Stimulated activated CD8-positive, alpha-beta memory T cell treated with anti-CD3 and anti-CD28 coated beads, Interleukin-7, amount 100 ng/mL, for 4 hours (primary cell): Measurements from ENCODE around the gene PLEKHA5.
"Not testable (repeated sequence)": the region's sequence is repeated elsewhere in the genome, so short reads cannot be mapped to it uniquely, and the experiment has no call there.

Experiments used
- DNase-seq, 2 donors: peaks; one replicate each; pipeline ENCODE4 v3.0.0-alpha.2; 2020; ENCODE audit warnings: low read depth in 2 of 2

The PLEKHA5 gene

DNA sequence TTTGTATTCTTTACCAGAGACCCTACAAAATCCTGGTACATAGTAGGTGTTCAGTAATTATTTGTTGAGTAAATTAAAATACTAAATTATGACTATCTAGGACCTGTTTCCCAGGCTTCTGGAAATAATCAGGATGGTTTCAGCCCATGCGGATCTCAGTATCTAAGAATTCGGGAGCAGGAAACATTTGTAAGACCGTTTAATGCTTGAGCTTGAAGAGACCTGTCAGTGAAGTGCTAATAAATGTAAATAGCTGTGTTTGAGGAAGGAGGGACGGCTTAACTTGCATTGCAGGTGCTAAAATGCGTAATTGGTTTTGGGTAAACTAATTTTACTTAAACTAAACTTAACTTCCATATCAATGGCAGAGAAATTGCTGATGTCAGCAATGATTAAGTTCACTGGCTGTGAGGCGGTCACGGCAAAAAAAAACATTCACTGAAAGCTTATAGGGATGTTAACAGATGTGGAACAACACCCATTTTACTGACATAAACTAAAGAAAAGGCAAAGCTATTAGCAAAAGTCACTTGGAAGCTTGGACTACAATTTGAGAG is 281.2 kb downstream of the PLEKHA5 start:
- no peak for DNase-seq

- no peak for DNase-seq
Observed at GRCh38 chr12:19411234-19412204, 282.0 kb downstream of the PLEKHA5 start.

- no peak for DNase-seq
Observed at GRCh38 chr12:19412844-19413243, 283.3 kb downstream of the PLEKHA5 start.

- DNase-seq = not testable (repeated sequence)
Observed at GRCh38 chr12:19413582-19413981, 284.0 kb downstream of the PLEKHA5 start.

DNA sequence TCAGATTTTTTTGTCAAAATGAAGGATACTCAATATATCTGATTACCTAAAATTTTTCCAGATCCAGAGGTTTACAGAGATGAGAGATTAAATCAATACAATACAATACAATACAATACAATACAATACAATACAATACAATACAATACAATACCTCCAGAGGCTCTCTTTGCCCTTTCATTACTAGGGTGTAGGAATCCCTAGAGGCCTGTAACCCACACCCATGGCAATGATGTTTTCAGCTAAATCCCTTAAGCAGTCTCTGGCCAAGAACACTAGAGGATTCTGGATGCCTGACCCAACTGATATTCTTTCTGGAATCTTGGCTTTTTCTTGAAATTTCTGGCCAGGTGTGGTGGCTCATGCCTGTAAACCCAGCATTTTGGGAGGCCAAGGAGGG is 286.0 kb downstream of the PLEKHA5 start:
- no peak for DNase-seq

- no peak for DNase-seq
Observed at GRCh38 chr12:19419086-19419485, 289.6 kb downstream of the PLEKHA5 start.

DNA sequence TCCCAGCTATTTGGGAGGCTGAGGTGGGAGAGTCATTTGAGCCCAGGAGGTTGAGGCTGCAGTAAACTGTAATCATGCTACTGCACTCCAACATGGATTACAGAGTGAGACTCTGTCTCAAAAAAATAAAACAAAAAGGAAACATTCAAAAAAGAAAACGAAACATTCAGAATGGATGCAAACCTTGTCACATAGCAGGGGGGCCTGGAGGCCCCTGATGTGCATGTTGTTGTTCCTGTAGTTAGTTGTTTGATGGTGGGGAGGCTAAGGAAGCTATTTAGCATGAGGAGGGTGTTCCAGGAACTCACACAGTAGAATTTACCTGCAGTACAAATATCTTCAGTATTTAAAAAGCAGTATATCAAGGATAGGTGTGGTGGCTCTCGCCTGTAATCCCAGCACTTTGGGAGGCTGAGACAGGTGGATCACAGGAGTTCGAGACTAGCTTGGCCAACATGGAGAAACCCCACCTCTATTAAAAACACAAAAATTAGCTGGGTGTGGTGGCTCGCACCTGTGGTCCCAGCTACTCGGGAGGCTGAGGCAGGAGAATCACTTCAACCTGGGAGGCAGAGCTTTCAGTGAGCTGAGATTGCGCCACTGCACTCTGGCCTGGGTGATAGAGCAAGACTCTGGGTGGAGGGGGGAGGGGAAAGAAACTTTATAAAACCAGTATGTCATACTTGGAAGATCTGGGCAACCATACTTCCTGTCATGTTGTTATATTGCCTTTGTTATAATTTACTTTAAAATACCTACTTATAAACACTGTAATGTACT is 292.2 kb downstream of the PLEKHA5 start:
- DNase-seq = no peak

DNA sequence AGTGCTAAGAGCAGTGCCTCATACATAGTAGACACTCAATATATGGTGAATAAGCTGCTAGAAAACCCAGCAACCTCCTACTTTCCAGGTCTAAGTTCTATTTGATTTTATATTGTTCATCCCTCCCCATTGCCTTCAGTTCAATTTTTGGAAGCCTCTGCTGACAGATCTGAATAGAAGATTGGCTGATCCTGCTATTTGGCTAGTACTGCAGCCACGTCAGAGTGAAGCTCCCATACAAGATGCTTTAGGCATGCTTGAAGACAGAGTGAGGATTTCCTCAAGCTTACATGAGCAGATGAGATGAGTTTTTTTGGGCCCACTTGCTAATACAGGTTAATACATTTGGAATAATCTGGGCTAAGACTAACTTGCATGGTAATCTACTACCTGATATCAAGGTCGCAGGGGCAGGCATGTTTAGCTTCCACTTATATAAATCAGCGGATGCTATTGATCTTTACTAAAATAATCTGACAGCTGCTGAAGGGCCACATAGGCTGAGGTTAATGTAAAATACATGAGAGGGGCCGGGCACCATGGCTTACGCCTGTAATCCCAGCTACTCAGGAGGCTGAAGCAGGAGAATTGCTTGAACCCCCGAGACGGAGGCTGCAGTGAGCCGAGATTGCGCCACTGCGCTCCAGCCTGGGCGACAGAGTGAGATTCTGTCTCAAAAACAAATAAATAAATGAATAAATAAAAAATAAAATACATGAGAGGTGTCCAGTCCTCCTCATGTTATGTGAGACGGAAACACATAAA is 293.8 kb downstream of the PLEKHA5 start:
- no peak for DNase-seq
